ENCODE measurements around the gene GRAMD1B.
A peak's percentile ranks its signal among the peaks of the same experiment; 100 is the strongest.

Gene GRAMD1B

DNA sequence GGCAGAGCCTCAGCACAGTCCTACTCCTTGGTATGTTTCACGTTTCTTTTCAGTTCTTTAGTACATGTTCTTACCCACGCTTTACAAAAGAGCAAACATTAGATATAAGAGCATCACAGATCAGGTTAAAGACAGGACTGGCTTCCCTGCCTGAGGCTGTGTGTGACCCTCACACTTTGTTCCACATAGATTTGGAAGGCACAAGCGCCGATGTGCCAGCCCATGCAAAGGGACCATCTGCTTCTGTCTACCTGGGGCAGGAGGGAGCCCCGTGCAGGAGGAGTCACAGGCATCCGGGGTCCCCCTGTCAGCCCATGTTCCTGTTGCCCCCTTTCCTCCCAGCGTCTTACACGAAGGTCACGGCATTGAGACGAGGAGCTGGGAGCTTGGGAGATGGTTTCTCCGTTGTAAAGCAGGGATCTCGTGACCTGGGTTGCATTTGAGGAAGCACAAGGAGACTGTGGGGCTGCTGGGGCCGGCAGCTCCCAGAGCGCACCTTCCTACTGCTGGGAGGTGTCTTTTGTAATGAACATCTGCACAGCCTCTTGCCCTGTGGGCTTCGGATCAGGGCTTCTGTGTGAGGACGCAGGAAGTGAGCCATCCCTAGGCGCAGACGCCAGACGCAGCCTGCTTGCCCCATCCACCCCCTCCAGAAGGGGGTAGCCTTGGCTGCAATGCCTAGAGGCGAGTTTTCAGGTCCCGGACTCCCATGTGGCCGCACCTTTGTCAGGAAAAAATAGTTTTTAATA lies 151.8 kb downstream of the GRAMD1B start:
- H3K4me3 ChIP-seq (replicated peaks; ENCODE audit: insufficient read depth, low read length), result no peak overlapping the region
- TF ChIP-seq, protein P1, sequence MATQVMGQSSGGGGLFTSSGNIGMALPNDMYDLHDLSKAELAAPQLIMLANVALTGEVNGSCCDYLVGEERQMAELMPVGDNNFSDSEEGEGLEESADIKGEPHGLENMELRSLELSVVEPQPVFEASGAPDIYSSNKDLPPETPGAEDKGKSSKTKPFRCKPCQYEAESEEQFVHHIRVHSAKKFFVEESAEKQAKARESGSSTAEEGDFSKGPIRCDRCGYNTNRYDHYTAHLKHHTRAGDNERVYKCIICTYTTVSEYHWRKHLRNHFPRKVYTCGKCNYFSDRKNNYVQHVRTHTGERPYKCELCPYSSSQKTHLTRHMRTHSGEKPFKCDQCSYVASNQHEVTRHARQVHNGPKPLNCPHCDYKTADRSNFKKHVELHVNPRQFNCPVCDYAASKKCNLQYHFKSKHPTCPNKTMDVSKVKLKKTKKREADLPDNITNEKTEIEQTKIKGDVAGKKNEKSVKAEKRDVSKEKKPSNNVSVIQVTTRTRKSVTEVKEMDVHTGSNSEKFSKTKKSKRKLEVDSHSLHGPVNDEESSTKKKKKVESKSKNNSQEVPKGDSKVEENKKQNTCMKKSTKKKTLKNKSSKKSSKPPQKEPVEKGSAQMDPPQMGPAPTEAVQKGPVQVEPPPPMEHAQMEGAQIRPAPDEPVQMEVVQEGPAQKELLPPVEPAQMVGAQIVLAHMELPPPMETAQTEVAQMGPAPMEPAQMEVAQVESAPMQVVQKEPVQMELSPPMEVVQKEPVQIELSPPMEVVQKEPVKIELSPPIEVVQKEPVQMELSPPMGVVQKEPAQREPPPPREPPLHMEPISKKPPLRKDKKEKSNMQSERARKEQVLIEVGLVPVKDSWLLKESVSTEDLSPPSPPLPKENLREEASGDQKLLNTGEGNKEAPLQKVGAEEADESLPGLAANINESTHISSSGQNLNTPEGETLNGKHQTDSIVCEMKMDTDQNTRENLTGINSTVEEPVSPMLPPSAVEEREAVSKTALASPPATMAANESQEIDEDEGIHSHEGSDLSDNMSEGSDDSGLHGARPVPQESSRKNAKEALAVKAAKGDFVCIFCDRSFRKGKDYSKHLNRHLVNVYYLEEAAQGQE (IDR thresholded peaks at IDR 0.05; ENCODE audit: insufficient replicate concordance, low read depth), result no peak
- TF ChIP-seq GABPA (IDR thresholded peaks at IDR 0.05; ENCODE audit: low read depth), result no peak
- no peak for TF ChIP-seq POLR2AphosphoS5 (IDR thresholded peaks at IDR 0.05; ENCODE audit: low read depth)
- TF ChIP-seq SPI1 (IDR thresholded peaks at IDR 0.05; ENCODE audit: borderline replicate concordance, low read depth), result no peak
- TF ChIP-seq, protein P2, sequence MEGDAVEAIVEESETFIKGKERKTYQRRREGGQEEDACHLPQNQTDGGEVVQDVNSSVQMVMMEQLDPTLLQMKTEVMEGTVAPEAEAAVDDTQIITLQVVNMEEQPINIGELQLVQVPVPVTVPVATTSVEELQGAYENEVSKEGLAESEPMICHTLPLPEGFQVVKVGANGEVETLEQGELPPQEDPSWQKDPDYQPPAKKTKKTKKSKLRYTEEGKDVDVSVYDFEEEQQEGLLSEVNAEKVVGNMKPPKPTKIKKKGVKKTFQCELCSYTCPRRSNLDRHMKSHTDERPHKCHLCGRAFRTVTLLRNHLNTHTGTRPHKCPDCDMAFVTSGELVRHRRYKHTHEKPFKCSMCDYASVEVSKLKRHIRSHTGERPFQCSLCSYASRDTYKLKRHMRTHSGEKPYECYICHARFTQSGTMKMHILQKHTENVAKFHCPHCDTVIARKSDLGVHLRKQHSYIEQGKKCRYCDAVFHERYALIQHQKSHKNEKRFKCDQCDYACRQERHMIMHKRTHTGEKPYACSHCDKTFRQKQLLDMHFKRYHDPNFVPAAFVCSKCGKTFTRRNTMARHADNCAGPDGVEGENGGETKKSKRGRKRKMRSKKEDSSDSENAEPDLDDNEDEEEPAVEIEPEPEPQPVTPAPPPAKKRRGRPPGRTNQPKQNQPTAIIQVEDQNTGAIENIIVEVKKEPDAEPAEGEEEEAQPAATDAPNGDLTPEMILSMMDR (IDR thresholded peaks at IDR 0.05; ENCODE audit: insufficient read depth, low read length), result no peak

DNA sequence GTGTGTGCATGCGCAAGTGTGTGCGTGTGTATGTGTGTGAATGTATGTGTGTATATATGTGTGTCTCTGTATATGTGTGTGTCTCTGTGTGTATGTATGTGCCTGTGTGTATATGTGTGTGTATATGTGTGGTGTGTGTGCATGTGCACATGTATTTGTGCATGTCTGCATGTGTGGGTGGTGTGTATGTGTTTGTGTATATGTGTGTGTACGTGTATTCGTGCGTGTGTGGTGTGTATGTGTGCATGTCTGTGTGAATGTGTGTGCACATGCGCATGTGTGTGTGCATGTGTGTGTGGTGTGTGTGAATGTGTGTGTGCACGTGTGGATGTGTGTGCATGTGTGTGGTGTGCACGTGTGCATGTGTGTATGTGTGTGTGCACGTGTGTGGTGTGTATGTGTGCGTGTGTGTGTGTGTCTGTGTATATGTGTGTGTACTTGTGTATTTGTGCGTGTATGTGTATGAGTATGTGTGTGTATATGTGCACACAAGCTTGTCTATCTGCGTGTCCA lies 153.0 kb downstream of the GRAMD1B start:
- Histone ChIP-seq H3K27me3 (ENCODE audit: insufficient read depth, poor library complexity, severe bottlenecking) (no peaks in the 10 kb centered on the region), H3K27ac (replicated peaks) (no peak overlapping the region), H3K4me3 (replicated peaks; ENCODE audit: insufficient read depth, low read length) (no peak overlapping the region)
- TF ChIP-seq GABPA (IDR thresholded peaks at IDR 0.05; ENCODE audit: low read depth) (no peak), POLR2AphosphoS5 (IDR thresholded peaks at IDR 0.05; ENCODE audit: low read depth) (no peak), SPI1 (IDR thresholded peaks at IDR 0.05; ENCODE audit: borderline replicate concordance, low read depth) (no peak)
- TF ChIP-seq, protein P2 (IDR thresholded peaks at IDR 0.05; ENCODE audit: insufficient read depth, low read length), result no peak
- TF ChIP-seq, protein P1 (IDR thresholded peaks at IDR 0.05; ENCODE audit: insufficient replicate concordance, low read depth), result no peak
- no peak for DNase-seq (ENCODE audit: low read depth in 1 of 2, low spot score in 1 of 2)

More for the DNA sequence above, 151.8 kb downstream of the GRAMD1B start:
- peak; percentile 11 to 84 for DNase-seq (ENCODE audit: low read depth in 1 of 2, low spot score in 1 of 2)
- Histone ChIP-seq H3K27me3 (ENCODE audit: insufficient read depth, poor library complexity, severe bottlenecking) (no peaks in the 10 kb centered on the region), H3K27ac (replicated peaks) (no peak overlapping the region)

DNA sequence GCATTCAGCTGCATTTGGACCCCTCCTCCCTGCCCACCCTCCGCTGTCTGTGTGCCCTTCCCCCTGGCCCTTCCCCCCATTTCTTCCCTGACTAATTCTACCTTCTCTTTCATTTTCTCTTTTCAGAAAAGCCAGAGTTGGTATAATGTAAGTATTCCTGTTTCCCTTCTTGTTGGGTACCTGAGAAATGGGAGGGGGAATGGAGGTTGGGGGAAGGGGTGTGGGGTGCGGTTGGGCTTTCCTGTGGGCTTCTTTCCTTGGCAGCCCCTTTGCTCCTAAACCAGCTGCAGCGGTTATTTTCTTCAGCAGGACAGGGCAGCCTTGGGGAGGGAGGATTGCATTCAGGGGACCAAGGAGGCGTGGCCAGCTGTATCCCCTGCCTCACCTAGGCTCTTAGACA lies 154.1 kb downstream of the GRAMD1B start:
- Histone ChIP-seq H3K4me3 (replicated peaks; ENCODE audit: insufficient read depth, low read length) (no peak overlapping the region), H3K27me3 (ENCODE audit: insufficient read depth, poor library complexity, severe bottlenecking) (no peaks in the 10 kb centered on the region), H3K27ac (replicated peaks) (no peak overlapping the region)
- DNase-seq (ENCODE audit: low read depth in 1 of 2, low spot score in 1 of 2), result no peak
- TF ChIP-seq, protein P2 (IDR thresholded peaks at IDR 0.05; ENCODE audit: insufficient read depth, low read length), result no peak
- no peak for TF ChIP-seq SPI1 (IDR thresholded peaks at IDR 0.05; ENCODE audit: borderline replicate concordance, low read depth)
